HL-60 (cell line): Measurements from ENCODE around the gene VWA1.

Experiments used
- CTCF ChIP-seq: IDR thresholded peaks from one replicate; pipeline ENCODE4 v1.5.1; 2011; ENCODE audit warnings: low read length, control low read depth, inconsistent platforms; ENCODE audit not compliant: insufficient read depth
- GABPA ChIP-seq: IDR thresholded peaks from 2 replicates; pipeline ENCODE4 v1.6.1; 2012; ENCODE audit warnings: low read depth
- POLR2AphosphoS5 ChIP-seq: IDR thresholded peaks from 2 replicates; pipeline ENCODE4 v1.6.1; 2012; ENCODE audit warnings: low read depth
- REST ChIP-seq: IDR thresholded peaks from 2 replicates; pipeline ENCODE4 v1.6.1; 2012; ENCODE audit warnings: low read depth; ENCODE audit not compliant: insufficient replicate concordance
- SPI1 ChIP-seq: IDR thresholded peaks from 2 replicates; pipeline ENCODE4 v1.6.1; 2012; ENCODE audit warnings: low read depth, mild to moderate bottlenecking, borderline replicate concordance

- TF ChIP-seq CTCF (no peak), POLR2AphosphoS5 (no peak), REST (no peak), SPI1 (no peak), GABPA (no peak)
These were observed 36.8 kb upstream of the VWA1 start for GRCh38 chr1:1398677-1399186.
